ENCODE results near the gene LCN15. TPM values are rescaled to one million over a fixed set of nuclear protein-coding genes. Genes with fewer than 3 reads are reported as not detected.

LCN15 gene
- total and polyA plus RNA-seq, 2 of the 4 experiments (the other 2 are of a cell fraction) = not detected

GRCh38 chr9:136751814-136752213 is 12.5 kb downstream of the LCN15 start:
- in situ Hi-C loops (cut with MboI; ENCODE audit: low sequenced_read_pairs) (no loop called here), intact Hi-C loops (cut with micrococcal nuclease) (no loop called here), dilution Hi-C loops (cut with HindIII; ENCODE audit: low sequenced_read_pairs, unreplicated experiment) (no loop called here)
- Histone ChIP-seq H2AK9ac (replicated peaks; ENCODE audit: low read depth, low read length, poor library complexity) (no peak overlapping the region), H2BK5ac (ENCODE audit: low read depth, low read length, poor library complexity, severe bottlenecking) (no peak overlapping the region), H3K4me3 (ENCODE audit: insufficient read depth, low read depth, low read length) (no peak overlapping the region), H4K8ac (ENCODE audit: low read depth in 2 of 2, low read length in 2 of 2) (no peak overlapping the region), H3K4me1 (ENCODE audit: control insufficient read depth, insufficient read depth, low read length) (no peaks in the 10 kb centered on the region), H3K9me1 (ENCODE audit: insufficient read depth, low read length) (no peaks in the 10 kb centered on the region), H3K56ac (ENCODE audit: extremely low read depth, insufficient read depth, low read length) (no peak overlapping the region), H3K4ac (ENCODE audit: low read depth, low read length) (no peak overlapping the region), H3K9ac (ENCODE audit: low read depth, low read length) (no peak overlapping the region), H3K14ac (replicated peaks; ENCODE audit: low read depth, low read length) (no peak overlapping the region), H4K5ac (ENCODE audit: low read depth, low read length) (no peak overlapping the region), H2BK20ac (ENCODE audit: low read depth, low read length) (no peak overlapping the region), H2BK15ac (ENCODE audit: low read depth, low read length) (no peak overlapping the region), H3K4me2 (ENCODE audit: low read depth, low read length) (no peak overlapping the region), H2BK120ac (ENCODE audit: low read depth, low read length) (no peak overlapping the region), H3K27me3 (ENCODE audit: control insufficient read depth, insufficient read depth, low read length) (peaks cover 11% of the 10 kb centered on the region), H2AFZ (replicated peaks; ENCODE audit: low read length, poor library complexity) (no peak overlapping the region), H4K91ac (ENCODE audit: insufficient read depth, low read depth, low read length) (no peak overlapping the region), H3K18ac (ENCODE audit: low read depth, low read length) (no peak overlapping the region), H2AK5ac (ENCODE audit: low read depth, low read length) (no peak overlapping the region), H4K20me1 (ENCODE audit: insufficient read depth, low read length) (no peaks in the 10 kb centered on the region), H3K27ac (ENCODE audit: insufficient read depth, low read length) (no peak overlapping the region), H3K79me1 (ENCODE audit: low read depth in 1 of 2, low read length in 2 of 2) (no peaks in the 10 kb centered on the region), H3K36me3 (ENCODE audit: control insufficient read depth, insufficient read depth, low read length) (no peaks in the 10 kb centered on the region), H3K23ac (ENCODE audit: low read depth, low read length) (no peak overlapping the region), H3K9me3 (ENCODE audit: control insufficient read depth, insufficient read depth, low read length) (peaks cover 16% of the 10 kb centered on the region)
- BruUV-seq (replicated peaks) = no TSS peak
- no peak for TF ChIP-seq FOS (IDR thresholded peaks at IDR 0.05; ENCODE audit: low read depth, low read length)
- TF ChIP-seq, protein P1, sequence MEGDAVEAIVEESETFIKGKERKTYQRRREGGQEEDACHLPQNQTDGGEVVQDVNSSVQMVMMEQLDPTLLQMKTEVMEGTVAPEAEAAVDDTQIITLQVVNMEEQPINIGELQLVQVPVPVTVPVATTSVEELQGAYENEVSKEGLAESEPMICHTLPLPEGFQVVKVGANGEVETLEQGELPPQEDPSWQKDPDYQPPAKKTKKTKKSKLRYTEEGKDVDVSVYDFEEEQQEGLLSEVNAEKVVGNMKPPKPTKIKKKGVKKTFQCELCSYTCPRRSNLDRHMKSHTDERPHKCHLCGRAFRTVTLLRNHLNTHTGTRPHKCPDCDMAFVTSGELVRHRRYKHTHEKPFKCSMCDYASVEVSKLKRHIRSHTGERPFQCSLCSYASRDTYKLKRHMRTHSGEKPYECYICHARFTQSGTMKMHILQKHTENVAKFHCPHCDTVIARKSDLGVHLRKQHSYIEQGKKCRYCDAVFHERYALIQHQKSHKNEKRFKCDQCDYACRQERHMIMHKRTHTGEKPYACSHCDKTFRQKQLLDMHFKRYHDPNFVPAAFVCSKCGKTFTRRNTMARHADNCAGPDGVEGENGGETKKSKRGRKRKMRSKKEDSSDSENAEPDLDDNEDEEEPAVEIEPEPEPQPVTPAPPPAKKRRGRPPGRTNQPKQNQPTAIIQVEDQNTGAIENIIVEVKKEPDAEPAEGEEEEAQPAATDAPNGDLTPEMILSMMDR (conservative IDR thresholded peaks at IDR 0.05; ENCODE audit: low read depth, low read length) = no peak
- TF ChIP-seq MAZ (IDR thresholded peaks at IDR 0.05; ENCODE audit: borderline replicate concordance, low read depth, low read length) = no peak
- no peak for TF ChIP-seq RFX5 (IDR thresholded peaks at IDR 0.05; ENCODE audit: low read depth, low read length)
- no peak for TF ChIP-seq RCOR1 (IDR thresholded peaks at IDR 0.05; ENCODE audit: insufficient replicate concordance, low read length)
- TF ChIP-seq, protein P2, sequence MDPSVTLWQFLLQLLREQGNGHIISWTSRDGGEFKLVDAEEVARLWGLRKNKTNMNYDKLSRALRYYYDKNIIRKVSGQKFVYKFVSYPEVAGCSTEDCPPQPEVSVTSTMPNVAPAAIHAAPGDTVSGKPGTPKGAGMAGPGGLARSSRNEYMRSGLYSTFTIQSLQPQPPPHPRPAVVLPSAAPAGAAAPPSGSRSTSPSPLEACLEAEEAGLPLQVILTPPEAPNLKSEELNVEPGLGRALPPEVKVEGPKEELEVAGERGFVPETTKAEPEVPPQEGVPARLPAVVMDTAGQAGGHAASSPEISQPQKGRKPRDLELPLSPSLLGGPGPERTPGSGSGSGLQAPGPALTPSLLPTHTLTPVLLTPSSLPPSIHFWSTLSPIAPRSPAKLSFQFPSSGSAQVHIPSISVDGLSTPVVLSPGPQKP (IDR thresholded peaks at IDR 0.05; ENCODE audit: borderline replicate concordance, low read depth, low read length) = no peak
- no peak for TF ChIP-seq MXI1 (IDR thresholded peaks at IDR 0.05; ENCODE audit: borderline replicate concordance, low read depth, low read length)
- TF ChIP-seq, protein P3, sequence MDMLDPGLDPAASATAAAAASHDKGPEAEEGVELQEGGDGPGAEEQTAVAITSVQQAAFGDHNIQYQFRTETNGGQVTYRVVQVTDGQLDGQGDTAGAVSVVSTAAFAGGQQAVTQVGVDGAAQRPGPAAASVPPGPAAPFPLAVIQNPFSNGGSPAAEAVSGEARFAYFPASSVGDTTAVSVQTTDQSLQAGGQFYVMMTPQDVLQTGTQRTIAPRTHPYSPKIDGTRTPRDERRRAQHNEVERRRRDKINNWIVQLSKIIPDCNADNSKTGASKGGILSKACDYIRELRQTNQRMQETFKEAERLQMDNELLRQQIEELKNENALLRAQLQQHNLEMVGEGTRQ (IDR thresholded peaks at IDR 0.05; ENCODE audit: low read depth, low read length) = no peak
- no peak for TF ChIP-seq SMC3 (IDR thresholded peaks at IDR 0.05; ENCODE audit: low read depth, low read length)
- TF ChIP-seq NFE2L2 (IDR thresholded peaks at IDR 0.05; ENCODE audit: low read depth, low read length) = no peak
- TF ChIP-seq BHLHE40 (IDR thresholded peaks at IDR 0.05; ENCODE audit: low read depth, low read length) = no peak
- no peak for TF ChIP-seq CHD1 (IDR thresholded peaks at IDR 0.05; ENCODE audit: low read depth, low read length)
- no peak for TF ChIP-seq MAFK (IDR thresholded peaks at IDR 0.05; ENCODE audit: low read depth, low read length)
- TF ChIP-seq CEBPB (IDR thresholded peaks at IDR 0.05; ENCODE audit: low read depth, low read length) = no peak
- no peak for TF ChIP-seq POLR2A (IDR thresholded peaks at IDR 0.05; ENCODE audit: low read depth, low read length)
- TF ChIP-seq RAD21 (IDR thresholded peaks at IDR 0.05; ENCODE audit: low read length) = no peak
- CTCF ChIA-PET = no interaction called here
- no peak for DNase-seq
- POLR2A ChIA-PET (ENCODE audit: unreplicated experiment) = no interaction called here
- ATAC-seq (ENCODE audit: low read depth) = no peak

Data from IMR-90 (cell line).